ENCODE data around the gene PTH2R. TPM values are rescaled to one million over a fixed set of nuclear protein-coding genes. Genes with fewer than 3 reads are reported as not detected.

The PTH2R gene
- total and polyA plus RNA-seq, 9 of the 15 experiments (the other 6 are each of a cell fraction or from before 2014, with no cell fraction given): 2.7 to 8.8 (median 4.2) TPM

DNA sequence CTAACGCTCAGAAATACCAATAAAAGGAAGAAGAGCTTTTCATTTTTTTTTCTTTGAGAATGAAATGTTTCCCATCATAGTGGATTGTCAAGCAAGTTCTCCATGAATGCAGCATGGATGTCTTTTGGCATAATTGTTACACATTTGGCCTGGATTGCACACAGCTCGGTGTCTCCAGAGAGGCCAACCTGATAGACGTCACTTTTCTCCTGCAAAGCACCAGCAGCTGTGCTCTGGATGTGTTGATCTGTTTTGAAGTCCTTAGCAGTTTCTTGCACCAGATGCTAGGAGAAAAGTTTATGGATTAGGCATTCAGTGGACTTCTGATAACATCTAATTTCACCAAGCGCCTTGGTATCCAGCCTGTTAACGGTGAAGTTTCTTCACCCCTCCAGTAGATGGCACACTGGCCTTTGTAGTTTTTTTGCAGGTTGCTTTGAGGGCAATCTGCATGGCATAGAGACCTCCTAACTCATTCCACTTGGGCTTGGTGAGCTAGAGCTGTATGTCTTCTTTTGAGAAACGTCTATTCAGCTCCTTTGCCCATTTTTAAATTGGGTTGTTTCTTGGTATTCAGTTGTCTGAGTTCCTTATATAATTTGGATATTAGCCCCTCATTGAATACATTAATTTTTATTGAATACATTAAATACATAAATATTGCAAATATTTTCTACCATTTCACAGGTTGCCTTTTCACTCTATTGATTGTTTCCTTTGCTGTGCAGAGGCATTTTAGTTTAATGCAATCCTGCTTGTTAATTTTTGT lies 59.7 kb downstream of the PTH2R start (continued):
- TF ChIP-seq, protein P1, sequence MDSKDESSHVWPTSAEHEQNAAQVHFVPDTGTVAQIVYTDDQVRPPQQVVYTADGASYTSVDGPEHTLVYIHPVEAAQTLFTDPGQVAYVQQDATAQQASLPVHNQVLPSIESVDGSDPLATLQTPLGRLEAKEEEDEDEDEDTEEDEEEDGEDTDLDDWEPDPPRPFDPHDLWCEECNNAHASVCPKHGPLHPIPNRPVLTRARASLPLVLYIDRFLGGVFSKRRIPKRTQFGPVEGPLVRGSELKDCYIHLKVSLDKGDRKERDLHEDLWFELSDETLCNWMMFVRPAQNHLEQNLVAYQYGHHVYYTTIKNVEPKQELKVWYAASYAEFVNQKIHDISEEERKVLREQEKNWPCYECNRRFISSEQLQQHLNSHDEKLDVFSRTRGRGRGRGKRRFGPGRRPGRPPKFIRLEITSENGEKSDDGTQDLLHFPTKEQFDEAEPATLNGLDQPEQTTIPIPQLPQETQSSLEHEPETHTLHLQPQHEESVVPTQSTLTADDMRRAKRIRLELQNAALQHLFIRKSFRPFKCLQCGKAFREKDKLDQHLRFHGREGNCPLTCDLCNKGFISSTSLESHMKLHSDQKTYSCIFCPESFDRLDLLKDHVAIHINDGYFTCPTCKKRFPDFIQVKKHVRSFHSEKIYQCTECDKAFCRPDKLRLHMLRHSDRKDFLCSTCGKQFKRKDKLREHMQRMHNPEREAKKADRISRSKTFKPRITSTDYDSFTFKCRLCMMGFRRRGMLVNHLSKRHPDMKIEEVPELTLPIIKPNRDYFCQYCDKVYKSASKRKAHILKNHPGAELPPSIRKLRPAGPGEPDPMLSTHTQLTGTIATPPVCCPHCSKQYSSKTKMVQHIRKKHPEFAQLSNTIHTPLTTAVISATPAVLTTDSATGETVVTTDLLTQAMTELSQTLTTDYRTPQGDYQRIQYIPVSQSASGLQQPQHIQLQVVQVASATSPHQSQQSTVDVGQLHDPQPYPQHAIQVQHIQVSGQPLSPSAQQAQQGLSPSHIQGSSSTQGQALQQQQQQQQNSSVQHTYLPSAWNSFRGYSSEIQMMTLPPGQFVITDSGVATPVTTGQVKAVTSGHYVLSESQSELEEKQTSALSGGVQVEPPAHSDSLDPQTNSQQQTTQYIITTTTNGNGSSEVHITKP (IDR thresholded peaks at IDR 0.05; ENCODE audit: partially characterized antibody): no peak
- TF ChIP-seq ZNF764 (CRISPR knock-in tag; IDR thresholded peaks at IDR 0.05; ENCODE audit: low read depth): no peak
- TF ChIP-seq KHSRP (IDR thresholded peaks at IDR 0.05): no peak
- TF ChIP-seq ZNF77 (CRISPR knock-in tag; IDR thresholded peaks at IDR 0.05): no peak
- no peak for TF ChIP-seq TCF3 (CRISPR knock-in tag; IDR thresholded peaks at IDR 0.05)
- no peak for TF ChIP-seq NCOR1 (IDR thresholded peaks at IDR 0.05)
- no peak for TF ChIP-seq HDAC6 (IDR thresholded peaks at IDR 0.05; ENCODE audit: low read depth, low read length)
- no peak for TF ChIP-seq HNRNPL (IDR thresholded peaks at IDR 0.05; ENCODE audit: low read depth, low read length)
- TF ChIP-seq SREBF2 (CRISPR knock-in tag; IDR thresholded peaks at IDR 0.05): no peak
- TF ChIP-seq GATA2 (CRISPR knock-in tag; IDR thresholded peaks at IDR 0.05): peak; percentile 45; the same call in 1 of the 2 replicates
- TF ChIP-seq, protein P2, sequence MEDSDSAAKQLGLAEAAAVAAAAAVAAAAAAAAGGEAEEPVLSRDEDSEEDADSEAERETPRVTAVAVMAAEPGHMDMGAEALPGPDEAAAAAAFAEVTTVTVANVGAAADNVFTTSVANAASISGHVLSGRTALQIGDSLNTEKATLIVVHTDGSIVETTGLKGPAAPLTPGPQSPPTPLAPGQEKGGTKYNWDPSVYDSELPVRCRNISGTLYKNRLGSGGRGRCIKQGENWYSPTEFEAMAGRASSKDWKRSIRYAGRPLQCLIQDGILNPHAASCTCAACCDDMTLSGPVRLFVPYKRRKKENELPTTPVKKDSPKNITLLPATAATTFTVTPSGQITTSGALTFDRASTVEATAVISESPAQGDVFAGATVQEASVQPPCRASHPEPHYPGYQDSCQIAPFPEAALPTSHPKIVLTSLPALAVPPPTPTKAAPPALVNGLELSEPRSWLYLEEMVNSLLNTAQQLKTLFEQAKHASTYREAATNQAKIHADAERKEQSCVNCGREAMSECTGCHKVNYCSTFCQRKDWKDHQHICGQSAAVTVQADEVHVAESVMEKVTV (CRISPR knock-in tag; IDR thresholded peaks at IDR 0.05): peak; percentile 49
- no peak for TF ChIP-seq RHOXF2B (CRISPR knock-in tag; conservative IDR thresholded peaks at IDR 0.05)
- peak; percentile 72 to 86 for TF ChIP-seq RAD21 (CRISPR knock-in tag; conservative IDR thresholded peaks at IDR 0.05 in 1 of 2, IDR thresholded peaks at IDR 0.05 in 1 of 2)
- TF ChIP-seq, protein P3, sequence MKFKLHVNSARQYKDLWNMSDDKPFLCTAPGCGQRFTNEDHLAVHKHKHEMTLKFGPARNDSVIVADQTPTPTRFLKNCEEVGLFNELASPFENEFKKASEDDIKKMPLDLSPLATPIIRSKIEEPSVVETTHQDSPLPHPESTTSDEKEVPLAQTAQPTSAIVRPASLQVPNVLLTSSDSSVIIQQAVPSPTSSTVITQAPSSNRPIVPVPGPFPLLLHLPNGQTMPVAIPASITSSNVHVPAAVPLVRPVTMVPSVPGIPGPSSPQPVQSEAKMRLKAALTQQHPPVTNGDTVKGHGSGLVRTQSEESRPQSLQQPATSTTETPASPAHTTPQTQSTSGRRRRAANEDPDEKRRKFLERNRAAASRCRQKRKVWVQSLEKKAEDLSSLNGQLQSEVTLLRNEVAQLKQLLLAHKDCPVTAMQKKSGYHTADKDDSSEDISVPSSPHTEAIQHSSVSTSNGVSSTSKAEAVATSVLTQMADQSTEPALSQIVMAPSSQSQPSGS (CRISPR knock-in tag; IDR thresholded peaks at IDR 0.05): no peak
- TF ChIP-seq SIN3A (IDR thresholded peaks at IDR 0.05; ENCODE audit: borderline replicate concordance in 2 of 2, control insufficient read depth in 1 of 2, low read depth in 2 of 2, low read length in 2 of 2): no peak
- TF ChIP-seq CTCF (IDR thresholded peaks at IDR 0.05 in 2 of 3, conservative IDR thresholded peaks at IDR 0.05 in 1 of 3; ENCODE audit: insufficient read depth in 2 of 3, low read depth in 1 of 3, low read length in 3 of 3): peak; percentile 62 to 70 (median 70)
- TF ChIP-seq NUFIP1 (IDR thresholded peaks at IDR 0.05; ENCODE audit: partially characterized antibody): no peak
- TF ChIP-seq FOXJ2 (tag; IDR thresholded peaks at IDR 0.05): no peak
- no peak for TF ChIP-seq MCM3 (IDR thresholded peaks at IDR 0.05)
- TF ChIP-seq ZBTB8A (IDR thresholded peaks at IDR 0.05; ENCODE audit: partially characterized antibody): no peak
